BJ (cell line): ENCODE results near the gene WBP2. TPM values are rescaled to one million over a fixed set of nuclear protein-coding genes. Genes with fewer than 3 reads are reported as not detected.

ENCODE experiments used
- CTCF ChIA-PET: fragments of 350-600 bp; formaldehyde crosslinking; extraction: SDS; loops from one replicate; lab custom pipeline; 2021; ENCODE audit warnings: antibody characterized with exemption, inconsistent platforms; lab: Yijun Ruan, JAX
- POLR2A ChIA-PET: fragments of 300-600 bp; sonication (Branson Sonifier 250); formaldehyde crosslinking; extraction: SDS; loops from one replicate; lab custom pipeline; 2021; ENCODE audit warnings: antibody characterized with exemption; lab: Charles Lee
- DNase-seq: peaks from one replicate; pipeline ENCODE4 v3.0.0-alpha.2; 2011; ENCODE audit warnings: low read depth
- H3K27me3 ChIP-seq: 2 replicates; pipeline ENCODE4 v1.6.0; 2011; ENCODE audit warnings: low read length; ENCODE audit not compliant: control insufficient read depth, insufficient read depth
- H3K36me3 ChIP-seq: 2 replicates; pipeline ENCODE4 v1.5.1; 2011; ENCODE audit warnings: low read length; ENCODE audit not compliant: control insufficient read depth, insufficient read depth
- H3K4me3 ChIP-seq: 2 replicates; pipeline ENCODE4 v1.5.1; 2011; ENCODE audit warnings: low read depth, mild to moderate bottlenecking, control low read depth, low read length
- CTCF ChIP-seq: IDR thresholded peaks from 2 replicates; pipeline ENCODE4 v1.5.1; 2011; ENCODE audit warnings: low read depth, mild to moderate bottlenecking, control low read depth, inconsistent platforms, low read length, moderate library complexity; ENCODE audit not compliant: insufficient read depth
- polyA plus RNA-seq: library from polyadenylated mRNA; depleted of rRNA; stranded (reverse); fragments of >200 nt; gene quantifications from 2 replicates; pipeline ENCODE4 v1.2.3, GENCODE V29; 2011

Gene WBP2
- polyA plus RNA-seq, 1 experiment, result 37.0 TPM

GRCh38 chr17:75814900-75815373 is 40.2 kb downstream of the WBP2 start:
- H3K36me3 ChIP-seq, result peaks cover 47% of the 10 kb centered on the region
- CTCF ChIA-PET, result interaction anchor here (0.6 to 7.7 kb wide), 7 partner anchors 13 to 366 kb away, joined by 3 to 56 read pairs (median 4); partner anchors contain the start of gene GALK1

GRCh38 chr17:75814021-75814395 is 41.1 kb downstream of the WBP2 start:
- Histone ChIP-seq H3K36me3 (peaks cover 40% of the 10 kb centered on the region), H3K27me3 (no peaks in the 10 kb centered on the region), H3K4me3 (no peak overlapping the region)
- no peak for DNase-seq
- ChIA-PET POLR2A (no interaction called here), CTCF (interaction anchor here (0.5 to 7.7 kb wide), 3 partner anchors 9 to 25 kb away, joined by 3 to 56 read pairs (median 4); no protein-coding TSS in a partner anchor)
- TF ChIP-seq CTCF, result no peak

More at GRCh38 chr17:75814900-75815373, 40.2 kb downstream of the WBP2 start:
- Histone ChIP-seq H3K4me3 (no peak overlapping the region), H3K27me3 (no peaks in the 10 kb centered on the region)
- peak; percentile 26 for DNase-seq
- POLR2A ChIA-PET, result interaction anchor here (1.3 kb wide), 1 partner anchor 35 kb away, joined by 15 read pairs; no protein-coding TSS in a partner anchor
- TF ChIP-seq CTCF, result no peak

- TF ChIP-seq CTCF, result no peak
- ChIA-PET CTCF (interaction anchor here (0.5 to 7.7 kb wide), 3 partner anchors 9 to 24 kb away, joined by 3 to 56 read pairs (median 4); no protein-coding TSS in a partner anchor), POLR2A (no interaction called here)
- no peak for DNase-seq
- H3K27me3 ChIP-seq, result no peaks in the 10 kb centered on the region
- peaks cover 35% of the 10 kb centered on the region for H3K36me3 ChIP-seq
- H3K4me3 ChIP-seq, result no peak overlapping the region
These were observed 41.8 kb downstream of the WBP2 start for GRCh38 chr17:75813081-75814020.

GRCh38 chr17:75812096-75813013 is 42.8 kb downstream of the WBP2 start:
- DNase-seq, result no peak
- H3K36me3 ChIP-seq, result peaks cover 29% of the 10 kb centered on the region

More at GRCh38 chr17:75812096-75813013, 42.8 kb downstream of the WBP2 start:
- CTCF ChIA-PET, result interaction anchor here (1.5 to 7.7 kb wide), 2 partner anchors 8 to 16 kb away, joined by 4 to 56 read pairs; no protein-coding TSS in a partner anchor
- no peak for TF ChIP-seq CTCF
- Histone ChIP-seq H3K27me3 (no peaks in the 10 kb centered on the region), H3K4me3 (no peak overlapping the region)
- POLR2A ChIA-PET, result no interaction called here
